Caco-2 (cell line): ENCODE results near the gene CATSPERZ. TPM values are rescaled to one million over a fixed set of nuclear protein-coding genes. Genes with fewer than 3 reads are reported as not detected.

Experiments used
- BruUV-seq: library from RNA; stranded (reverse); fragments of 400-500 nt; replicated peaks from 2 replicates; lab custom pipeline; 2021; lab: Mats Ljungman, UMichigan
- CTCF ChIA-PET: fragments of 300-600 bp; sonication (Branson Sonifier 250); formaldehyde crosslinking; loops from one replicate; lab custom pipeline; 2022; ENCODE audit warnings: antibody characterized with exemption; lab: Charles Lee
- POLR2A ChIA-PET: fragments of 300-600 bp; sonication (Branson Sonifier 250); formaldehyde crosslinking; loops from one replicate; lab custom pipeline; 2022; ENCODE audit warnings: antibody characterized with exemption; lab: Charles Lee
- DNase-seq, 2 experiments: peaks; one replicate each; pipeline versions ENCODE4 v3.0.0 to v3.0.0-alpha.2; 2020 to 2022
- H3K27me3 ChIP-seq: replicated peaks from 2 replicates; pipeline ENCODE4 v1.6.0; 2011; ENCODE audit warnings: low read length; ENCODE audit not compliant: control insufficient read depth, insufficient read depth
- H3K36me3 ChIP-seq: 2 replicates; pipeline ENCODE4 v1.5.1; 2011; ENCODE audit warnings: low read length; ENCODE audit not compliant: control insufficient read depth, insufficient read depth
- H3K4me1 ChIP-seq: fragments of 250-450 bp; sonication (Bioruptor Pico); 2 replicates; pipeline ENCODE4 v1.5.1; 2020; ENCODE audit warnings: mild to moderate bottlenecking
- H3K4me3 ChIP-seq: 2 replicates; pipeline ENCODE4 v1.5.1; 2011; ENCODE audit warnings: low read depth, mild to moderate bottlenecking, control low read depth, low read length
- H3K9me3 ChIP-seq: fragments of 250-450 bp; sonication (Bioruptor Pico); 2 replicates; pipeline ENCODE4 v1.5.1; 2020; ENCODE audit warnings: mild to moderate bottlenecking, moderate library complexity
- H3K27ac Mint-ChIP-seq: one replicate; pipeline ENCODE4 v1.8.0; 2022; ENCODE audit warnings: mixed read lengths; ENCODE audit not compliant: unreplicated experiment
- H3K27me3 Mint-ChIP-seq: one replicate; pipeline ENCODE4 v1.8.0; 2022; ENCODE audit warnings: mixed read lengths; ENCODE audit not compliant: insufficient read depth, unreplicated experiment
- H3K36me3 Mint-ChIP-seq: one replicate; pipeline ENCODE4 v1.8.0; 2022; ENCODE audit warnings: mild to moderate bottlenecking, mixed read lengths; ENCODE audit not compliant: insufficient read depth, unreplicated experiment
- H3K4me1 Mint-ChIP-seq: one replicate; pipeline ENCODE4 v1.8.0; 2022; ENCODE audit warnings: low read depth, mixed read lengths; ENCODE audit not compliant: unreplicated experiment
- H3K4me3 Mint-ChIP-seq: one replicate; pipeline ENCODE4 v1.8.0; 2022; ENCODE audit warnings: mild to moderate bottlenecking, moderate library complexity, mixed read lengths; ENCODE audit not compliant: unreplicated experiment
- H3K9me3 Mint-ChIP-seq: one replicate; pipeline ENCODE4 v1.8.0; 2022; ENCODE audit warnings: mixed read lengths; ENCODE audit not compliant: unreplicated experiment
- intact Hi-C: fragments of 100-400 bp; cut with micrococcal nuclease; formaldehyde crosslinking; loops from one replicate; pipeline ENCODE4 v1.10.0; 2022; ENCODE audit not compliant: unreplicated experiment
- total RNA-seq: library from RNA; stranded (reverse); gene quantifications from 2 replicates; pipeline ENCODE4 v1.2.3, GENCODE V29; 2022
- TF ChIP-seq, protein P1 (sequence below), 2 experiments: fragments of 200-600 bp in 1 of 2; IDR thresholded peaks; 1 replicate in 1 of 2; 2 replicates in 1 of 2; pipeline versions ENCODE4 v1.5.1 to v1.8.0; 2011 to 2022; ENCODE audit warnings: antibody characterized with exemption in 1 of 2, control low read depth in 1 of 2, inconsistent platforms in 1 of 2, low read depth in 1 of 2, low read length in 1 of 2, mild to moderate bottlenecking in 1 of 2, moderate library complexity in 1 of 2; ENCODE audit not compliant: insufficient read depth in 1 of 2, severe bottlenecking in 1 of 2, unreplicated experiment in 1 of 2

CATSPERZ gene
- total RNA-seq, 1 experiment from 2014 or later = 12.8 TPM

- no TSS peak for BruUV-seq
- no peak overlapping the region for H3K27ac Mint-ChIP-seq
- peaks cover 83% of the 10 kb centered on the region for H3K36me3 Mint-ChIP-seq
- no peak overlapping the region for H3K4me3 ChIP-seq
- no peaks in the 10 kb centered on the region for H3K27me3 ChIP-seq
- intact Hi-C loops = no loop called here
- peaks cover 17% of the 10 kb centered on the region for H3K4me1 Mint-ChIP-seq
- H3K9me3 Mint-ChIP-seq = no peaks in the 10 kb centered on the region
- no peak overlapping the region for H3K4me3 Mint-ChIP-seq
- no peaks in the 10 kb centered on the region for H3K9me3 ChIP-seq
- no peak for DNase-seq
- peaks cover 15% of the 10 kb centered on the region for H3K4me1 ChIP-seq
- ChIA-PET POLR2A (no interaction called here), CTCF (interaction anchor here (0.6 to 0.8 kb wide), 2 partner anchors 14 to 1423 kb away, joined by 4 to 5 read pairs; no protein-coding TSS in a partner anchor)
- H3K27me3 Mint-ChIP-seq = no peaks in the 10 kb centered on the region
- TF ChIP-seq, protein P1, sequence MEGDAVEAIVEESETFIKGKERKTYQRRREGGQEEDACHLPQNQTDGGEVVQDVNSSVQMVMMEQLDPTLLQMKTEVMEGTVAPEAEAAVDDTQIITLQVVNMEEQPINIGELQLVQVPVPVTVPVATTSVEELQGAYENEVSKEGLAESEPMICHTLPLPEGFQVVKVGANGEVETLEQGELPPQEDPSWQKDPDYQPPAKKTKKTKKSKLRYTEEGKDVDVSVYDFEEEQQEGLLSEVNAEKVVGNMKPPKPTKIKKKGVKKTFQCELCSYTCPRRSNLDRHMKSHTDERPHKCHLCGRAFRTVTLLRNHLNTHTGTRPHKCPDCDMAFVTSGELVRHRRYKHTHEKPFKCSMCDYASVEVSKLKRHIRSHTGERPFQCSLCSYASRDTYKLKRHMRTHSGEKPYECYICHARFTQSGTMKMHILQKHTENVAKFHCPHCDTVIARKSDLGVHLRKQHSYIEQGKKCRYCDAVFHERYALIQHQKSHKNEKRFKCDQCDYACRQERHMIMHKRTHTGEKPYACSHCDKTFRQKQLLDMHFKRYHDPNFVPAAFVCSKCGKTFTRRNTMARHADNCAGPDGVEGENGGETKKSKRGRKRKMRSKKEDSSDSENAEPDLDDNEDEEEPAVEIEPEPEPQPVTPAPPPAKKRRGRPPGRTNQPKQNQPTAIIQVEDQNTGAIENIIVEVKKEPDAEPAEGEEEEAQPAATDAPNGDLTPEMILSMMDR (IDR thresholded peaks at IDR 0.05; ENCODE audit: insufficient read depth in 1 of 2, low read depth in 1 of 2, low read length in 1 of 2, severe bottlenecking in 1 of 2, unreplicated experiment in 1 of 2) = no peak
- H3K36me3 ChIP-seq = peaks cover 4% of the 10 kb centered on the region
Observed at GRCh38 chr11:64265176-64266160, 34.7 kb upstream of the CATSPERZ start.

- Histone ChIP-seq H3K4me3 (no peak overlapping the region), H3K27me3 (no peaks in the 10 kb centered on the region), H3K9me3 (no peaks in the 10 kb centered on the region), H3K36me3 (peaks cover 4% of the 10 kb centered on the region), H3K4me1 (peaks cover 15% of the 10 kb centered on the region)
- Mint-ChIP-seq H3K4me1 (peaks cover 17% of the 10 kb centered on the region), H3K4me3 (no peak overlapping the region), H3K27ac (no peak overlapping the region), H3K27me3 (no peaks in the 10 kb centered on the region), H3K9me3 (no peaks in the 10 kb centered on the region), H3K36me3 (peaks cover 86% of the 10 kb centered on the region)
- ChIA-PET POLR2A (no interaction called here), CTCF (interaction anchor here (1.6 kb wide), 1 partner anchor 16 kb away, joined by 4 read pairs; the partner anchor contains the start of gene PLCB3)
- TF ChIP-seq, protein P1 (IDR thresholded peaks at IDR 0.05; ENCODE audit: insufficient read depth in 1 of 2, low read depth in 1 of 2, low read length in 1 of 2, severe bottlenecking in 1 of 2, unreplicated experiment in 1 of 2) = no peak
- intact Hi-C loops = no loop called here
- no peak for DNase-seq
- BruUV-seq = no TSS peak
Observed at GRCh38 chr11:64266339-64266738, 33.8 kb upstream of the CATSPERZ start.

GRCh38 chr11:64267207-64267945 is 32.8 kb upstream of the CATSPERZ start:
- ChIA-PET CTCF (interaction anchor here (0.7 to 1.6 kb wide), 2 partner anchors 17 to 77 kb away, joined by 4 to 7 read pairs; partner anchors contain the start of gene PLCB3), POLR2A (interaction anchor here (3.5 kb wide), 1 partner anchor 21 kb away, joined by 22 read pairs; the partner anchor contains the start of gene PPP1R14B)
- peaks cover 17% of the 10 kb centered on the region for H3K4me1 Mint-ChIP-seq
- Histone ChIP-seq H3K27me3 (no peaks in the 10 kb centered on the region), H3K36me3 (peaks cover 4% of the 10 kb centered on the region), H3K4me1 (peaks cover 21% of the 10 kb centered on the region), H3K9me3 (no peaks in the 10 kb centered on the region), H3K4me3 (no peak overlapping the region)
- H3K9me3 Mint-ChIP-seq = no peaks in the 10 kb centered on the region
- H3K36me3 Mint-ChIP-seq = peaks cover 88% of the 10 kb centered on the region
- intact Hi-C loops = no loop called here
- no peak for DNase-seq
- H3K27ac Mint-ChIP-seq = peak overlapping the region; percentile 95
- H3K27me3 Mint-ChIP-seq = no peaks in the 10 kb centered on the region
- TF ChIP-seq, protein P1 (IDR thresholded peaks at IDR 0.05; ENCODE audit: insufficient read depth in 1 of 2, low read depth in 1 of 2, low read length in 1 of 2, severe bottlenecking in 1 of 2, unreplicated experiment in 1 of 2) = no peak
- BruUV-seq = no TSS peak
- peak overlapping the region; percentile 89 for H3K4me3 Mint-ChIP-seq
